Mucosa of descending colon (tissue), 3 donors: ENCODE results near the gene PRKAR1B. TPM values are rescaled to one million over a fixed set of nuclear protein-coding genes. Genes with fewer than 3 reads are reported as not detected.

Experiments used
- ATAC-seq: fragments of 200-7000 bp; cut with Tn5 transposase; one replicate; pipeline ENCODE4 v1.9.1; 2020; ENCODE audit warnings: mild to moderate bottlenecking, moderate library complexity
- DNase-seq, 3 donors: peaks; one replicate each; pipeline ENCODE4 v3.0.0-alpha.2; 2020
- H3K36me3 ChIP-seq: fragments of 200-600 bp; one replicate; pipeline ENCODE4 v1.8.0; 2021; ENCODE audit warnings: low read depth, mild to moderate bottlenecking
- H3K4me1 ChIP-seq: fragments of 200-600 bp; one replicate; pipeline ENCODE4 v1.8.0; 2021; ENCODE audit warnings: low read depth, mild to moderate bottlenecking
- H3K4me3 ChIP-seq: fragments of 200-600 bp; one replicate; pipeline ENCODE4 v1.8.0; 2021; ENCODE audit warnings: mild to moderate bottlenecking
- H3K9me3 ChIP-seq: fragments of 200-600 bp; one replicate; pipeline ENCODE4 v1.8.0; 2021; ENCODE audit warnings: mild to moderate bottlenecking
- intact Hi-C, 2 donors: fragments of 100-400 bp; cut with DNase I in 1 of 2; cut with micrococcal nuclease in 1 of 2; formaldehyde crosslinking; loops; one replicate each; pipeline versions ENCODE4 v1.11.0 to v1.11.1; 2022; cut with DNase I, micrococcal nuclease
- total RNA-seq, 3 donors: library from RNA; stranded (reverse); fragmentation: NEBNext Ultra II Directional in 2 of 3; extraction: Animal tissue kit (Norgen Biotek cat#: 25700) in 2 of 3; gene quantifications; one replicate each; pipeline versions ENCODE4 v1.2.1 to v1.2.4, GENCODE V29; 2021 to 2023
- TF ChIP-seq, protein P1 (sequence below): fragments of 200-600 bp; IDR thresholded peaks from one replicate; pipeline ENCODE4 v1.8.0; 2022; ENCODE audit warnings: antibody characterized with exemption, mild to moderate bottlenecking
- donor health status: DM: no; HTN: no; CAD: no; lungs with moderate emphysema.
- donor health status: DM: no; HTN: no; CAD: no.
- donor health status: DM: no; HTN: yes; CAD: no.

Gene PRKAR1B
- total RNA-seq, 3 donors from 2014 or later, result 10.1 to 24.5 (median 24.4) TPM

GRCh38 chr7:608361-608760 lies 118.7 kb downstream of the PRKAR1B start:
- peak in 1 of 3 donors; percentile 14 for DNase-seq
- no peaks in the 10 kb centered on the region for H3K9me3 ChIP-seq
- intact Hi-C loops, result no loop called here
- no peaks in the 10 kb centered on the region for H3K36me3 ChIP-seq
- H3K4me1 ChIP-seq, result no peaks in the 10 kb centered on the region
- no peak for ATAC-seq
- TF ChIP-seq, protein P1, sequence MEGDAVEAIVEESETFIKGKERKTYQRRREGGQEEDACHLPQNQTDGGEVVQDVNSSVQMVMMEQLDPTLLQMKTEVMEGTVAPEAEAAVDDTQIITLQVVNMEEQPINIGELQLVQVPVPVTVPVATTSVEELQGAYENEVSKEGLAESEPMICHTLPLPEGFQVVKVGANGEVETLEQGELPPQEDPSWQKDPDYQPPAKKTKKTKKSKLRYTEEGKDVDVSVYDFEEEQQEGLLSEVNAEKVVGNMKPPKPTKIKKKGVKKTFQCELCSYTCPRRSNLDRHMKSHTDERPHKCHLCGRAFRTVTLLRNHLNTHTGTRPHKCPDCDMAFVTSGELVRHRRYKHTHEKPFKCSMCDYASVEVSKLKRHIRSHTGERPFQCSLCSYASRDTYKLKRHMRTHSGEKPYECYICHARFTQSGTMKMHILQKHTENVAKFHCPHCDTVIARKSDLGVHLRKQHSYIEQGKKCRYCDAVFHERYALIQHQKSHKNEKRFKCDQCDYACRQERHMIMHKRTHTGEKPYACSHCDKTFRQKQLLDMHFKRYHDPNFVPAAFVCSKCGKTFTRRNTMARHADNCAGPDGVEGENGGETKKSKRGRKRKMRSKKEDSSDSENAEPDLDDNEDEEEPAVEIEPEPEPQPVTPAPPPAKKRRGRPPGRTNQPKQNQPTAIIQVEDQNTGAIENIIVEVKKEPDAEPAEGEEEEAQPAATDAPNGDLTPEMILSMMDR, result no peak
- H3K4me3 ChIP-seq, result no peak overlapping the region

DNA sequence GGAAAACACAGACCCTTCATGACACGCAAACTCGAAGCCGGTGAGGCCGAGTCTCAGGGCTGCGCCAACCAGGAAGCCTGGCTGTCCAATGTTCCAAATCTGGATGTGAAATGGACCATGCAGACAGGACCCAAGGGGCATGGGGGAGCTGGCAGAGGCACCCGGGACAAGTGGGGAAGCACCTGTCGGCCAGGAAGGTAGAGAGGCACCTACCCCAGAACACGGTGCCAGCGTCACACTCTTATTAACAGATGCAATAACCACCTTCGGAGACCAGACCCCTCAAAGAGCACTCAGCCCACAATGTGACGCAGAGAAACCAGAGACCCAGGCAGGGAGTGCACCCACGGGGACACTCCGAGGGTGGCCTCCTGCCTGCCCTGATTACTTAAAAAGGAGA lies 119.1 kb downstream of the PRKAR1B start:
- intact Hi-C loops, result no loop called here
- DNase-seq, result peak in 1 of 3 donors; percentile 25
- Histone ChIP-seq H3K36me3 (no peaks in the 10 kb centered on the region), H3K9me3 (no peaks in the 10 kb centered on the region), H3K4me3 (no peak overlapping the region), H3K4me1 (no peaks in the 10 kb centered on the region)
- ATAC-seq, result no peak
- TF ChIP-seq, protein P1, result no peak

GRCh38 chr7:605661-606450 lies 121.2 kb downstream of the PRKAR1B start:
- DNase-seq (peak in 1 of 3 donors; percentile 40), ATAC-seq (no peak)
- H3K36me3 ChIP-seq, result no peaks in the 10 kb centered on the region
- H3K4me3 ChIP-seq, result no peak overlapping the region
- H3K4me1 ChIP-seq, result peaks cover 5% of the 10 kb centered on the region
- intact Hi-C loops, result no loop called here
- no peaks in the 10 kb centered on the region for H3K9me3 ChIP-seq
- TF ChIP-seq, protein P1, result no peak

- Histone ChIP-seq H3K36me3 (no peaks in the 10 kb centered on the region), H3K4me3 (no peak overlapping the region), H3K9me3 (no peaks in the 10 kb centered on the region), H3K4me1 (peaks cover 5% of the 10 kb centered on the region)
- ATAC-seq, result no peak
- DNase-seq, result peak in 1 of 3 donors; percentile 57
- TF ChIP-seq, protein P1, result no peak
- intact Hi-C loops, result no loop called here
Observed at GRCh38 chr7:604884-605531, 122.1 kb downstream of the PRKAR1B start.

GRCh38 chr7:604001-604883 lies 122.8 kb downstream of the PRKAR1B start:
- ATAC-seq, result peak; percentile 86
- intact Hi-C loops, result no loop called here

More at GRCh38 chr7:604001-604883, 122.8 kb downstream of the PRKAR1B start:
- Histone ChIP-seq H3K36me3 (no peaks in the 10 kb centered on the region), H3K4me3 (no peak overlapping the region), H3K4me1 (peaks cover 5% of the 10 kb centered on the region), H3K9me3 (no peaks in the 10 kb centered on the region)
- peak; percentile 70 to 90 (median 77) for DNase-seq
- TF ChIP-seq, protein P1, result no peak
